Sigmoid colon (tissue), 7 donors: ENCODE measurements around the gene FAR1. TPM values are rescaled to one million over a fixed set of nuclear protein-coding genes. Genes with fewer than 3 reads are reported as not detected.

Experiments used
- DNase-seq: peaks from one replicate; pipeline ENCODE4 v3.0.0-alpha.2; 2019
- H3K27ac ChIP-seq, 4 donors: fragments of 200-600 bp; sonication (generic); one replicate each; pipeline ENCODE4 v1.5.1; 2016 to 2019; ENCODE audit warnings: mild to moderate bottlenecking in 1 of 4
- H3K27me3 ChIP-seq, 3 donors: fragments of 200-600 bp; sonication (generic); one replicate each; pipeline ENCODE4 v1.5.1; 2019; ENCODE audit warnings: mild to moderate bottlenecking in 1 of 3
- H3K36me3 ChIP-seq, 4 donors: fragments of 200-600 bp; sonication (generic); one replicate each; pipeline ENCODE4 v1.5.1; 2016 to 2019
- H3K4me1 ChIP-seq, 4 donors: fragments of 200-600 bp; sonication (generic); one replicate each; pipeline ENCODE4 v1.5.1; 2017 to 2019
- H3K4me3 ChIP-seq, 4 donors: fragments of 200-600 bp; sonication (generic); one replicate each; pipeline ENCODE4 v1.5.1; 2017 to 2019; ENCODE audit warnings: mild to moderate bottlenecking in 2 of 4, moderate library complexity in 1 of 4
- H3K9me3 ChIP-seq, 4 donors: fragments of 200-600 bp in 3 of 4; sonication (generic) in 3 of 4; one replicate each; pipeline versions ENCODE4 v1.5.1 to v1.6.1; 2013 to 2019
- EP300 ChIP-seq, 4 donors: sonication (generic); formaldehyde crosslinking; IDR thresholded peaks; one replicate each; pipeline ENCODE4 v1.6.1; 2017; ENCODE audit warnings: antibody characterized with exemption in 4 of 4
- POLR2A ChIP-seq, 2 donors: fragments of 450-650 bp; IDR thresholded peaks; one replicate each; pipeline ENCODE4 v1.6.1; 2016; ENCODE audit warnings: antibody characterized with exemption in 2 of 2, mild to moderate bottlenecking in 2 of 2, moderate library complexity in 2 of 2
- POLR2AphosphoS5 ChIP-seq, 4 donors: sonication (generic); formaldehyde crosslinking; IDR thresholded peaks; one replicate each; pipeline ENCODE4 v1.6.1; 2017; ENCODE audit warnings: antibody characterized with exemption in 4 of 4
- WGBS, 2 donors: extraction: QIAGEN DNeasy Blood & Tissue Kit; methylation state at CpG; one replicate each; pipeline ENCODE4 v1.1.7; 2013; 5-methylcytosine and 5-hydroxymethylcytosine counted together
- intact Hi-C: fragments of 100-400 bp; cut with DNase I; formaldehyde crosslinking; loops from one replicate; pipeline ENCODE4 v1.15.1; 2023
- polyA plus RNA-seq, 3 donors: library from polyadenylated mRNA; stranded (reverse); fragments of 200-250 nt; gene quantifications; one replicate each; pipeline ENCODE4 v1.2.3, GENCODE V29; 2013
- total RNA-seq, 4 donors: library from RNA; depleted of rRNA; stranded (reverse); fragments of >200 nt; gene quantifications; one replicate each; pipeline ENCODE4 v1.1.0, GENCODE V29; 2016
- TF ChIP-seq, protein P1 (sequence below), 4 experiments: fragments of 450-650 bp in 3 of 4; fragments of 200-600 bp in 1 of 4; IDR thresholded peaks; one replicate each; pipeline ENCODE4 v1.5.1; 2016 to 2019; ENCODE audit warnings: antibody characterized with exemption in 4 of 4, mild to moderate bottlenecking in 3 of 4, moderate library complexity in 2 of 4
- donor health status: healthy with polysubstance abuse.
- donor health status: Bipolar disorder and iron deficiency.
- donor health status: healthy.

Gene FAR1
- total and polyA plus RNA-seq, 7 donors: 22.8 to 52.1 (median 37.1) TPM

DNA sequence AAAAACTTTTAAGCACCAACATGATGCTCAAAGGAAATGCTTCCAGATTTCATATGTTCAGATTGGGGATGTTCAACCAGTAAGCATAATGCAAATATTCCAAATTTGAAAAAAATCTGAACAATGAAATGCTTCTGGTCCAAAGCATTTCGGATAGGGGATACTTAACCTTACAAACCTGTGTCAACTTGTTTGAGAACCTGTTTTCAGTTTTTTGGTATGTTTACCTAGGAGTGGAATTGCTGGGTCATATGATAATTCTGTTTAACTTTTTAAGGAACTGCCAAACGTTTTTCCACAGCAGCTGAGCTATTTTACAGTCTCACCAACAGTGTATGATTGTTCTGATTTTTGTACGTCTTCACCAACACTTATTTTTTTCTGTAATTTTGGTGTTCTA, 23.7 kb downstream of the FAR1 start:
- no peak overlapping the region for H3K27ac ChIP-seq
- H3K36me3 ChIP-seq: peaks cover 0 to 12% (median 0%) of the 10 kb centered on the region in 4 donors
- no peaks in the 10 kb centered on the region for H3K27me3 ChIP-seq
- intact Hi-C loops: no loop called here
- TF ChIP-seq EP300 (IDR thresholded peaks at IDR 0.05) (no peak), POLR2AphosphoS5 (IDR thresholded peaks at IDR 0.05) (no peak), POLR2A (IDR thresholded peaks at IDR 0.05) (no peak)
- TF ChIP-seq, protein P1, sequence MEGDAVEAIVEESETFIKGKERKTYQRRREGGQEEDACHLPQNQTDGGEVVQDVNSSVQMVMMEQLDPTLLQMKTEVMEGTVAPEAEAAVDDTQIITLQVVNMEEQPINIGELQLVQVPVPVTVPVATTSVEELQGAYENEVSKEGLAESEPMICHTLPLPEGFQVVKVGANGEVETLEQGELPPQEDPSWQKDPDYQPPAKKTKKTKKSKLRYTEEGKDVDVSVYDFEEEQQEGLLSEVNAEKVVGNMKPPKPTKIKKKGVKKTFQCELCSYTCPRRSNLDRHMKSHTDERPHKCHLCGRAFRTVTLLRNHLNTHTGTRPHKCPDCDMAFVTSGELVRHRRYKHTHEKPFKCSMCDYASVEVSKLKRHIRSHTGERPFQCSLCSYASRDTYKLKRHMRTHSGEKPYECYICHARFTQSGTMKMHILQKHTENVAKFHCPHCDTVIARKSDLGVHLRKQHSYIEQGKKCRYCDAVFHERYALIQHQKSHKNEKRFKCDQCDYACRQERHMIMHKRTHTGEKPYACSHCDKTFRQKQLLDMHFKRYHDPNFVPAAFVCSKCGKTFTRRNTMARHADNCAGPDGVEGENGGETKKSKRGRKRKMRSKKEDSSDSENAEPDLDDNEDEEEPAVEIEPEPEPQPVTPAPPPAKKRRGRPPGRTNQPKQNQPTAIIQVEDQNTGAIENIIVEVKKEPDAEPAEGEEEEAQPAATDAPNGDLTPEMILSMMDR (IDR thresholded peaks at IDR 0.05): no peak
- H3K4me1 ChIP-seq: peaks cover 0 to 13% (median 4%) of the 10 kb centered on the region in 4 donors
- WGBS, 2 donors: 12 to 46% methylated on average over 3 of the region's 3 CpGs
- no peaks in the 10 kb centered on the region for H3K9me3 ChIP-seq
- DNase-seq: no peak
- no peak overlapping the region for H3K4me3 ChIP-seq

DNA sequence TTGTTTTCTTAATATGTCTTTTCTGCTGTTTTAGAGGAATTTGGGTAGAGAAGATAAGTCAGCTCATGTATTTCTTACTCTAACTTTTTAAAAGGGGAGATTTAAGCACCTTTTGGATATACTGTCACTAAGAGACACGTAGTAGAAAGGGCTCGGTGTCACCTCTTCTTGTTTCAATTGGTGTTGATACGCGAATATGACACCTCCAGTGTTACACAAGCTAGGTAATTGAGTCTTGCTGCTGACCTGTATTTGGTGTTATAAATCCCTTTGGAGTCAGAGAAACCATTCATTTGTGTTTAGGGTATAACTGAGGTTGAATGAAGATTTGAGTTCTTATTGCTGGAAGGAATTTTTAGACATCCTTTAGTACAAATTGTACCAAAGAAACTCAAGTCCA, 25.6 kb downstream of the FAR1 start:
- TF ChIP-seq, protein P1 (IDR thresholded peaks at IDR 0.05): no peak
- TF ChIP-seq POLR2A (IDR thresholded peaks at IDR 0.05) (no peak), POLR2AphosphoS5 (IDR thresholded peaks at IDR 0.05) (no peak), EP300 (IDR thresholded peaks at IDR 0.05) (no peak)
- DNase-seq: no peak
- 93 to 96% methylated on average over 4 of the region's 4 CpGs for WGBS, 2 donors
- Histone ChIP-seq H3K9me3 (no peaks in the 10 kb centered on the region), H3K36me3 (peaks cover 0 to 12% (median 0%) of the 10 kb centered on the region in 4 donors), H3K27me3 (no peaks in the 10 kb centered on the region), H3K4me3 (no peak overlapping the region), H3K27ac (no peak overlapping the region), H3K4me1 (peaks cover 0 to 13% (median 4%) of the 10 kb centered on the region in 4 donors)
- intact Hi-C loops: no loop called here

DNA sequence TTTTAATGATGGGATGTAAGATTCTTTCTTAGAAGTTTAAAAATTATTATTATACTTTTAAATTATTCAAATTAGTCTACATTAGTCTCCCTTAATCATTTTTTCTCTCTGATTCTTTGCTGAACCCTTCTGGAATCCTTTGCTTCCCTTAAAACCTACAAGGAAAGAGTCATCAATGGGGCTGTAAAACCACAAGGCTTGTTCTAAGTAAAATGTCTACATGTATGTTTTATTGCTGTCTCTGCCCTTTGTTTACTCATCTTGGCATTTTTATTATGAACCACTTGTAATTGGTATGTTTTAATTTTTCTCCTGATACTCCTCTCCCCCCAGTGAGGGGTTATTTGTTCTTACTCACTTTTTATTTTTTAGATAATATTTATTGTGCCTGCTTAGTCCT, 27.4 kb downstream of the FAR1 start:
- intact Hi-C loops: no loop called here
- H3K4me1 ChIP-seq: peaks cover 0 to 13% (median 4%) of the 10 kb centered on the region in 4 donors

DNA sequence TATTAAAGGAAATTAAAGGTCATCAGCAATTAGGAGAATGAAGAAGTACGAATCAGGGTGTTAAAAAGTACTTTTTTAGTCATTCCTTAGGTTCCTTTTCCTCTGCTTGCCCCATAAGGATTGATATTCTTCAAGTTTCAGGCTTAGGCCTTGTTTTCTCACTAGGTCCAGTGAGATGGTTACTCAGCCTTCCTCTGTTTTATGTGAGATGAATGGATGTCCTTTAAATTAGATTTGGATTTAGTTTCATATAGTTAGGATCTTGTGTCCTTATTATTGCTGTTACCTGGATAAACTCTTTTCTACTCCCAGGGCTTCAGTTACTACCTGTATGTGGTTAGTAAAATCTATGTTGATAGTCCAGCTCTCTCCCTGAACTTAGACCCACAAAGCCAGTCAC, 29.2 kb downstream of the FAR1 start:
- DNase-seq: no peak
- Histone ChIP-seq H3K27me3 (no peaks in the 10 kb centered on the region), H3K9me3 (no peaks in the 10 kb centered on the region), H3K4me1 (peaks cover 0 to 13% (median 3%) of the 10 kb centered on the region in 4 donors), H3K27ac (no peak overlapping the region), H3K4me3 (no peak overlapping the region), H3K36me3 (peaks cover 0 to 36% (median 0%) of the 10 kb centered on the region in 4 donors)
- TF ChIP-seq, protein P1 (IDR thresholded peaks at IDR 0.05): no peak
- TF ChIP-seq POLR2A (IDR thresholded peaks at IDR 0.05) (no peak), EP300 (IDR thresholded peaks at IDR 0.05) (no peak), POLR2AphosphoS5 (IDR thresholded peaks at IDR 0.05) (no peak)
- 95% methylated on average over 1 of the region's 1 CpG for WGBS, 2 donors
- intact Hi-C loops: no loop called here

More for the DNA sequence above, 27.4 kb downstream of the FAR1 start:
- Histone ChIP-seq H3K27ac (no peak overlapping the region), H3K36me3 (peaks cover 0 to 20% (median 0%) of the 10 kb centered on the region in 4 donors), H3K9me3 (no peaks in the 10 kb centered on the region), H3K27me3 (no peaks in the 10 kb centered on the region), H3K4me3 (no peak overlapping the region)
- DNase-seq: no peak
- TF ChIP-seq POLR2A (IDR thresholded peaks at IDR 0.05) (no peak), POLR2AphosphoS5 (IDR thresholded peaks at IDR 0.05) (no peak)

DNA sequence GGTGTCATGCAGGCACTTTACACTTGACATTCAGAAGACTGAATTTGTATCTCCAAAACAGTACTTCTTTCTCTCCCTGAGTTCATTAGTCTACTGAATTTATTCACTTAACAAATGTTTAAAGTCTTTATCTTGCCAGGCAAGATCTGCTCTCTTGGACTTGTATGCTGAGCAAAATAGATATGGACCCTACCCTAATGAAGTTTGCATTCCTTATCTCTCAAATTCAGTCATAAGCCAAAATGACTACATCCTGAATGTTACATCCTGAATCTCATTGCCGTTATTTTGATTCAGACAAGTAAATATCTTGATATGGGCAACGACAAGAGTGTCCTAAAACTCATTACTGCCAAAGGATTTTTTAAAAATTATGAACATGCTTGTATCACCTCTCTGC, 29.7 kb downstream of the FAR1 start:
- intact Hi-C loops: no loop called here
- Histone ChIP-seq H3K36me3 (peaks cover 0 to 39% (median 0%) of the 10 kb centered on the region in 4 donors), H3K27me3 (no peaks in the 10 kb centered on the region), H3K27ac (no peak overlapping the region), H3K9me3 (no peaks in the 10 kb centered on the region), H3K4me1 (peaks cover 0 to 10% (median 1%) of the 10 kb centered on the region in 4 donors), H3K4me3 (no peak overlapping the region)
- no peak for DNase-seq
- WGBS, 2 donors: 68 to 83% methylated on average over 2 of the region's 2 CpGs
- TF ChIP-seq, protein P1 (IDR thresholded peaks at IDR 0.05): no peak
- TF ChIP-seq POLR2A (IDR thresholded peaks at IDR 0.05): no peak
